ENCODE measurements around the gene SMYD4.

Gene SMYD4

GRCh38 chr17:1735834-1736347 lies 93.8 kb downstream of the SMYD4 start:
- in situ Hi-C loops (cut with HindIII; ENCODE audit: low sequenced_read_pairs) = no loop called here

GRCh38 chr17:1735418-1735817 lies 94.3 kb downstream of the SMYD4 start:
- in situ Hi-C loops (cut with HindIII; ENCODE audit: low sequenced_read_pairs) = no loop called here

- in situ Hi-C loops (cut with HindIII; ENCODE audit: low sequenced_read_pairs) = loop anchor here (5.0 kb wide), 1 partner anchor 34 kb away; no protein-coding TSS in a partner anchor
Measured at GRCh38 chr17:1733759-1734158, 95.9 kb downstream of the SMYD4 start.

GRCh38 chr17:1732833-1733321 lies 96.8 kb downstream of the SMYD4 start:
- in situ Hi-C loops (cut with HindIII; ENCODE audit: low sequenced_read_pairs) = loop anchor here (5.0 kb wide), 1 partner anchor 34 kb away; no protein-coding TSS in a partner anchor

- in situ Hi-C loops (cut with HindIII; ENCODE audit: low sequenced_read_pairs) = loop anchor here (5.0 kb wide), 1 partner anchor 35 kb away; no protein-coding TSS in a partner anchor
Measured at GRCh38 chr17:1732241-1732832, 97.4 kb downstream of the SMYD4 start.

GRCh38 chr17:1731194-1731506 lies 98.6 kb downstream of the SMYD4 start:
- in situ Hi-C loops (cut with HindIII; ENCODE audit: low sequenced_read_pairs) = loop anchor here (5.0 kb wide), 1 partner anchor 36 kb away; no protein-coding TSS in a partner anchor

- in situ Hi-C loops (cut with HindIII; ENCODE audit: low sequenced_read_pairs) = loop anchor here (5.0 kb wide), 1 partner anchor 37 kb away; no protein-coding TSS in a partner anchor
Measured at GRCh38 chr17:1730326-1731193, 99.1 kb downstream of the SMYD4 start.

GRCh38 chr17:1729966-1730325 lies 99.8 kb downstream of the SMYD4 start:
- in situ Hi-C loops (cut with HindIII; ENCODE audit: low sequenced_read_pairs) = loop anchor here (5.0 kb wide), 1 partner anchor 37 kb away; no protein-coding TSS in a partner anchor
